GM18909 (cell line): Measurements from ENCODE around the gene PTPRS.

ENCODE experiments used
- ATAC-seq: cut with Tn5 transposase; IDR thresholded peaks from one replicate; pipeline ENCODE4 v1.9.1; 2021; ENCODE audit warnings: mild to moderate bottlenecking; ENCODE audit not compliant: unreplicated experiment, poor library complexity

The PTPRS gene

DNA sequence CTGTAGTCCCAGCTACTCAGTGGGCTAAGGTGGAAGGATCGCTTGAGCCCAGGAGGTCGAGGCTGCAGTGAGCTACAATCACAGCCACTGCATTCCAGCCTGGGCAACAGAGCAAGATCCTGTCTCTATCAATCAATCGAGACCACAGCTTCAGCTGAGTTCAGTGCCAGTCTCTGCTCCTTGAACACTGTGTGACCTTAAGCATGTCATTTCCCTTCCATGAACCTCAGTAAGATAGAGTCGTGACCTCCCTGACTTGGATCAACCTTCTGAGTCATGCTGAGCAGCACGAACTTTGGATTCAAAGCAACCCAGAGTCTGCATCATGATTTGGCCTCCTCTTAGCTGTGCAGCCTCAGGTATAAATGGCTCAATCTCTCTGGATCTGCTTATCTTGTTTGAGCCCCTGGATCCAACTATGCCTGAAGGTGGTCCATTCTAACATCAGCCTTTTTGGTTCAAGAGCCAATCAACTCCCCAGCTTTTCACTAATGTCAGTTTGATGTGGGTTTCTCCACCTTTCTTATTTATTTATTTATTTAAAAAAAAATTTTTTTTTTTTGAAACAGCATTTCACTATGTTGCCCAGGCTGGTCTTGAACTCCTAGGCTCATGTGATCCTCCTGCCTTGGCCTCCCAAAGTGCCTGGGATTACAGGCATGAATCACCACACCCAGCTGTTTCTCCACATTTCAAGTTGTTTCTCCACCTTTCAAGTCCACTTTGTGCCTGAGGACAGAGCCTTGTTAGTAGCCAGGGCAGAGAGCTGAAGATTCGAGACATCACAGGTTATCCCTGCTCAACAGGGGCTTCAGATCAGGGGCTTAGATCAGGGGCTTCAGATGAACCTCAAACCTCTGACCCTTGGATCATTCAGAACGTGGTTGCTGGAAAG, 26.4 kb downstream of the PTPRS start:
- no peak for ATAC-seq

DNA sequence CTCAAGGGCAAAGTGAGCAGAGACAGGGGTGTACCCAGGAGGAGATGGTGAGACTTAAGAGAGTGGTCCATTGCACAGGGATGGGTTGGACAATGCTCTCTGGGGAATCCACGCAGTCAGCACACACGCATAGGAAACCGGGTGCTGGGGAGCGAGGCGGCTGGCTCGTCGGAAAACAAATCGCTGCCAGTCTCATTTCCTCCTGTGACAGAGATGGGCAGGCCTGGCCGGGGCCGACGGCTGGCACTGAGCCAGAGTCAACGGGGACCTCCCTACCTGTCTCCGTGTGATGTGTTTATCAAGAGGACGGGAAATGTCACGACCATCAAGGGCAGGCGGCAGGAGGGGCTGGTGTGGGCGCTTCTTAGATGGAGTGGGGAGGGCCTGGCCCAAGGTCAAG, 27.3 kb downstream of the PTPRS start:
- ATAC-seq = no peak

- no peak for ATAC-seq
These were observed 28.6 kb downstream of the PTPRS start for GRCh38 chr19:5312058-5312457.

GRCh38 chr19:5309438-5310204, 31.0 kb downstream of the PTPRS start:
- ATAC-seq = no peak

GRCh38 chr19:5308451-5309437, 31.9 kb downstream of the PTPRS start:
- no peak for ATAC-seq

GRCh38 chr19:5307655-5308054, 33.0 kb downstream of the PTPRS start:
- ATAC-seq = no peak

- no peak for ATAC-seq
These were observed 35.4 kb downstream of the PTPRS start for GRCh38 chr19:5305163-5305562.

DNA sequence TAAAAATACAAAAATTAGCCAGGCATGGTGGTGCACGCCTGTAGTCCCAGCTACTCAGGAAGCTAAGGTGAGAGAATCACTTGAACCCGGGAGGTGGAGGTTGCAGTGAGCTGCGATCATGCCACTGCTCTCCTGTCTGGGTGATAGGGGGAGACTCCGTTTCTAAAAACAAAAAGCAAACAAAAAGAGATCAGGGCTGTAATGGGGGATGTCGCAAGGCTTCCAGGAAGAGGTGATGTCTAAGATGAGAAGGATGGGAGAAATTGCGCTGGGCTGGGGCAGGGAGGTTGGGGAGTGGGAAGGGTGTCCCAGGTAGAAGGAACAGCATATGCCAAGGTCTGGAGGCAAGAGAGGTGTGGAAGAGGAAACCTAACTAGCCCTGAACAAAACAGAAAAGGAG, 36.1 kb downstream of the PTPRS start:
- ATAC-seq = no peak

- ATAC-seq = no peak
These were observed 37.4 kb downstream of the PTPRS start for GRCh38 chr19:5303208-5303607.

- ATAC-seq = no peak
These were observed 38.2 kb downstream of the PTPRS start for GRCh38 chr19:5302396-5302795.

DNA sequence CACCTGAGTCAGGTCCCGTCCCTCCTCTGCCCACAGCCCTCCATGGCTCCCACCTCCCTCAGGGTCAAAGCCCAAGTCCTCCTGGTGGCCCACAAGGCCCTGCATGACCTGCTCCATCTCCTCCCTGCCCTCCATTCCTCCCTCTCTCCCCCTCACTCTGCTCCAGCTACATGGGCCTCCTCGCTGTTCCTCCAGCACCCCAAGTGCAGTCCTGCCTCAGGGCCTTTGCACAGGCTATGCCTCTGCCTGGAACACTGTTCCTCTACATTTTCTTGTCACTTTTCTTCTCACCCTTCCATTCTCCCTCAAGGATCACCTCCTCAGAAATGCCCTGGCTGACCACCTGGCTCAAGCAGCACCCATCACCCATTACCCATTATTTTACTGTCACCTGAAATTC, 41.5 kb downstream of the PTPRS start:
- no peak for ATAC-seq

DNA sequence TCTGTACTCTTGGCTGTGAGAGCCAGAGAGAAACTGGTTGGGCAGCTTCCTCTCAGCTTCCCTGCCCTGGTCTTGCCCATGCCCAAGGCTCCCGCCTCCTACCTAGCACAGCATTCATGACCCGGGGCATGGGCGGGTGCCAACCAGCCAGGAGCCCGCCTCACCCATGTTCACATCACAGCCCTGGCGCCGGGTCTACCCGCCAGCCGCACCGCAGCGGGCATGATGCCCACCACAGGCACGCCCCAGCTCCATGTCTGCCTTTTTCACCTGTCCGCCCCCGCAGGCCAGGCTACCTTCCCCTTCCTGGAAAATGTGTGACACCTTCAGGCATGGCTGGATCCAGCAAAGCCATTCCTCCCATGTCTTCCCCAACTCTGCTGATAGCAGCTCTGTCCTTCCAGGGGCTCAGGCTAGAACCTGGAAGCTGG, 42.1 kb downstream of the PTPRS start:
- ATAC-seq = no peak

- no peak for ATAC-seq
These were observed 43.3 kb downstream of the PTPRS start for GRCh38 chr19:5297272-5297669.

DNA sequence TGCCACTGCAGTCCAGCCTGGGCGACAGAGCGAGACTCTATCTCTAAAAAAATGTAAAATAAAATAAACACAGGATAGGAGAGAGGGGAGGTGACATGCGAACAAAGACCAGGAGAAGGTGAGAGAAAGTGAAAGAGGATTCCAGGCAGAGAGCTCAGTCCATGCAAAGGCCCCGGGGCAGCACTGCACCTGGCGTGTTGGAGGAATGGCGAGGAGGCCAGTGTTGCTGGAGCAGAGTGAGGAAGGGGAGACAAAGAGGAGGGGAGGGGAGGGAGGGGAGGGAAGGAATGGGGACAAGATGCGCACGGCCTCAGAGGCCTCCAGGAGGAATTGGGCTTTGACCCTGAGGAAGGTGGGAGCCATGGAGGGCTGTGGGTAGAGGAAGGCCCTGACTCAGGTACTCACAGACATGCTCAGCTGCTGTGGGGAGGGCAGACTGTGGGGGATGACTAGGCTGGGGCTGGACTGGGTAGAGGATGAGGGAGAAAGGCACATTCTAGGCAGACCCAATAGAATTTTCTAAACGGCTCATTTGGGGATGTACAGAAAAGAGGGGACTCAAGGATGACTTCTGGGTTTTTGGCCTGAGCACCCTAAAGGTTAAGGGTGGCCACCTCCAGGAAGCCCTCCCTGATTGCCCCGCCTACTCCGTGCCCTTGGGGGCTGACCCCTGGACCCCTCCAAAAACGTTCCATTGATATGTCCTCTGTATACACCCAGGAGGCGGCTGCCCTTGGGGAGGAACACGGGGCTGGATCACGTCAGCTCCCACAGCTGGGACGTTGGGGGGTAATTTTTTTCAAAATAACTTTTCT, 43.9 kb downstream of the PTPRS start:
- no peak for ATAC-seq

DNA sequence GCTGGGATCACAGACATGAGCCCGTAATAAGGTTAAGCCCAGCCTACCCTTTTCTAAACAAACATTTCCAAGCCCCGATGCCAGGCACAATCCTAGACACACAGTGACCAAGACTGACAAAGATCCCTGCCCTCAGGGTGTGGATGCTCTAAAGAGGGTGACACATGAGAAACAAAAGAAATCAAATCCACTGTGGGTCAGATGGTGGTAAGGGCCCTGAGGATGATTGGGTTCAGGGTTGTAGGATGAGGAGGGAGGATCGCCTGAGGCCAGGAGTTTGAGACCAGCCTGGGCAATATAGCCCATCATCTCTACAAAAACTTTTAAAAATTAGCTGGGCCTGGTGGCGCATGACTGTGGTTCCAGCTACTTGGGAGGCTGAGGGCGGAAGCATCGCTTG, 44.6 kb downstream of the PTPRS start:
- no peak for ATAC-seq

GRCh38 chr19:5294403-5295160, 46.0 kb downstream of the PTPRS start:
- no peak for ATAC-seq

GRCh38 chr19:5293612-5294378, 46.8 kb downstream of the PTPRS start:
- ATAC-seq = no peak
